SK-N-SH (cell line): ENCODE results near the gene RRM2. TPM values are rescaled to one million over a fixed set of nuclear protein-coding genes. Genes with fewer than 3 reads are reported as not detected.

ENCODE experiments used
- CTCF ChIA-PET: fragments of 300-600, 350-600 bp; formaldehyde crosslinking; extraction: SDS; loops from one replicate; lab custom pipeline; 2021; lab: Yijun Ruan, JAX
- POLR2A ChIA-PET: fragments of 350-600 bp; sonication (Branson Sonifier 250); formaldehyde crosslinking; extraction: SDS; loops from one replicate; lab custom pipeline; 2020; ENCODE audit warnings: antibody characterized with exemption, inconsistent platforms; lab: Yijun Ruan, JAX
- DNase-seq: peaks from one replicate; pipeline ENCODE4 v3.0.0; 2012
- H2AFZ ChIP-seq: fragments of 200-600 bp; sonication (generic); 2 replicates; pipeline ENCODE4 v1.8.1; 2016; ENCODE audit warnings: antibody characterized with exemption, mild to moderate bottlenecking, low read depth
- H3F3A ChIP-seq: fragments of 200-600 bp; sonication (generic); replicated peaks from 2 replicates; pipeline ENCODE3; 2016; ENCODE audit warnings: antibody characterized with exemption, mild to moderate bottlenecking; ENCODE audit not compliant: insufficient read depth
- H3K27ac ChIP-seq, 2 experiments: fragments of 200-500 bp in 1 of 2; fragments of 200-600 bp in 1 of 2; sonication (Bioruptor generic) in 1 of 2; sonication (generic), shearing (Covaris generic) in 1 of 2; 2 replicates each; pipeline versions ENCODE4 v1.5.1 to v1.6.1; 2014 to 2016; ENCODE audit warnings: low read depth in 2 of 2, inconsistent platforms in 1 of 2, low read length in 1 of 2, mild to moderate bottlenecking in 1 of 2, mixed read lengths in 1 of 2
- H3K27me3 ChIP-seq: fragments of 200-600 bp; sonication (generic), shearing (Covaris generic); 2 replicates; pipeline ENCODE4 v1.6.1; 2016; ENCODE audit warnings: mixed run types; ENCODE audit not compliant: insufficient read depth
- H3K36me3 ChIP-seq, 2 experiments: fragments of 200-500 bp in 1 of 2; fragments of 200-600 bp in 1 of 2; sonication (Bioruptor generic) in 1 of 2; sonication (generic) in 1 of 2; replicated peaks in 1 of 2; 2 replicates each; pipeline versions ENCODE3 to v1.5.1; 2014 to 2016; ENCODE audit warnings: low read length in 1 of 2, mild to moderate bottlenecking in 1 of 2; ENCODE audit not compliant: insufficient read depth in 2 of 2, control insufficient read depth in 1 of 2
- H3K4me1 ChIP-seq, 2 experiments: fragments of 200-500 bp in 1 of 2; fragments of 200-600 bp in 1 of 2; sonication (Bioruptor generic) in 1 of 2; sonication (generic), shearing (Covaris generic) in 1 of 2; 2 replicates each; pipeline versions ENCODE4 v1.5.1 to v1.6.1; 2014 to 2016; ENCODE audit warnings: low read depth in 1 of 2, low read length in 1 of 2, mixed run types in 1 of 2; ENCODE audit not compliant: insufficient read depth in 2 of 2, control insufficient read depth in 1 of 2
- H3K4me2 ChIP-seq: fragments of 200-600 bp; sonication (generic), shearing (Covaris generic); 2 replicates; pipeline ENCODE4 v1.6.1; 2017; ENCODE audit warnings: mixed run types
- H3K4me3 ChIP-seq, 2 experiments: fragments of 200-500 bp in 1 of 2; fragments of 200-600 bp in 1 of 2; sonication (Bioruptor generic) in 1 of 2; sonication (generic), shearing (Covaris generic) in 1 of 2; 2 replicates each; pipeline versions ENCODE4 v1.5.1 to v1.8.1; 2014 to 2016; ENCODE audit warnings: low read depth in 2 of 2, inconsistent platforms in 1 of 2, low read length in 1 of 2, mild to moderate bottlenecking in 1 of 2, mixed read lengths in 1 of 2, moderate library complexity in 1 of 2
- H3K79me2 ChIP-seq: fragments of 200-600 bp; sonication (generic); 2 replicates; pipeline ENCODE4 v1.8.1; 2017; ENCODE audit warnings: mild to moderate bottlenecking; ENCODE audit not compliant: insufficient read depth
- H3K9ac ChIP-seq: fragments of 200-600 bp; sonication (generic); 2 replicates; pipeline ENCODE4 v1.6.1; 2017; ENCODE audit warnings: mixed run types
- H3K9me2 ChIP-seq: fragments of 200-600 bp; sonication (generic); 2 replicates; pipeline ENCODE4 v1.6.1; 2017; ENCODE audit warnings: mixed run types
- H3K9me3 ChIP-seq: fragments of 200-600 bp; sonication (generic); 2 replicates; pipeline ENCODE4 v1.6.1; 2017; ENCODE audit warnings: mixed run types, mild to moderate bottlenecking, moderate library complexity
- H4K20me1 ChIP-seq: fragments of 200-600 bp; sonication (generic); 2 replicates; pipeline ENCODE4 v1.6.1; 2017; ENCODE audit warnings: mild to moderate bottlenecking, mixed run types; ENCODE audit not compliant: insufficient read depth
- CHD2 ChIP-seq: fragments of 150-350 bp; IDR thresholded peaks from 2 replicates; pipeline ENCODE4 v1.6.1; 2018; ENCODE audit warnings: low read length; ENCODE audit not compliant: partially characterized antibody
- CTCF ChIP-seq: fragments of 200-600 bp; sonication (generic); IDR thresholded peaks from 2 replicates; pipeline ENCODE4 v1.6.1; 2017; ENCODE audit warnings: antibody characterized with exemption, mild to moderate bottlenecking, moderate library complexity
- EP300 ChIP-seq, 2 experiments: IDR thresholded peaks; 2 replicates each; pipeline versions ENCODE4 v1.4.0 to v1.6.1; 2012; ENCODE audit warnings: borderline replicate concordance in 1 of 2, low read depth in 1 of 2, low read length in 1 of 2
- EZH2phosphoT487 ChIP-seq: fragments of 200-600 bp; sonication (generic); IDR thresholded peaks from 2 replicates; pipeline ENCODE4 v1.6.1; 2017; ENCODE audit warnings: low read depth, mixed run types, mild to moderate bottlenecking, antibody characterized with exemption, moderate library complexity, borderline replicate concordance
- FOXJ3 ChIP-seq: sonication (generic); formaldehyde crosslinking; IDR thresholded peaks from 2 replicates; pipeline ENCODE4 v1.5.1; 2020; ENCODE audit warnings: mild to moderate bottlenecking, missing genetic modification reagents
- FOXM1 ChIP-seq: IDR thresholded peaks from 2 replicates; pipeline ENCODE4 v1.4.0; 2012; ENCODE audit warnings: low read depth, mild to moderate bottlenecking
- GABPA ChIP-seq: IDR thresholded peaks from 2 replicates; pipeline ENCODE4 v1.4.0; 2012; ENCODE audit warnings: low read depth, mild to moderate bottlenecking
- MXI1 ChIP-seq: IDR thresholded peaks from 2 replicates; pipeline ENCODE4 v1.6.1; 2012; ENCODE audit warnings: mild to moderate bottlenecking, low read depth, low read length, improper control_type of control experiment
- NRF1 ChIP-seq: IDR thresholded peaks from 2 replicates; pipeline ENCODE4 v1.6.1; 2012; ENCODE audit warnings: low read depth, mild to moderate bottlenecking, low read length
- SMC3 ChIP-seq: IDR thresholded peaks from 2 replicates; pipeline ENCODE4 v1.6.1; 2012; ENCODE audit warnings: low read depth, low read length, improper control_type of control experiment
- TAF1 ChIP-seq: IDR thresholded peaks from 2 replicates; pipeline ENCODE4 v1.6.1; 2012; ENCODE audit warnings: low read depth, mild to moderate bottlenecking, low read length, moderate library complexity, borderline replicate concordance
- YY1 ChIP-seq: IDR thresholded peaks from 2 replicates; pipeline ENCODE4 v1.4.0; 2012; ENCODE audit warnings: low read depth, mild to moderate bottlenecking
- ZBTB33 ChIP-seq: IDR thresholded peaks from 2 replicates; pipeline ENCODE4 v1.4.0; 2012; ENCODE audit warnings: low read depth, borderline replicate concordance
- WGBS: methylation state at CpG from one replicate; pipeline ENCODE4 v1.1.6; 2017; ENCODE audit warnings: low lambda C conversion rate; 5-methylcytosine and 5-hydroxymethylcytosine counted together
- polyA plus RNA-seq, 3 experiments: library from polyadenylated mRNA; depleted of rRNA; stranded (reverse); fragments of >200 nt; gene quantifications; 2 replicates each; pipeline ENCODE4 v1.2.3, GENCODE V29; 2012
- TF ChIP-seq, protein P1 (sequence below): IDR thresholded peaks from 2 replicates; pipeline ENCODE4; 2012

Gene RRM2
- polyA plus RNA-seq, 1 of the 3 experiments (the other 2 are of a cell fraction) = 38.9 TPM

GRCh38 chr2:10165282-10165681, 42.7 kb downstream of the RRM2 start (continued):
- TF ChIP-seq TAF1 = no peak
- TF ChIP-seq FOXM1 = no peak
- no peak for TF ChIP-seq GABPA
- TF ChIP-seq CHD2 = no peak
- no peak for TF ChIP-seq FOXJ3 (CRISPR knock-in tag)

GRCh38 chr2:10165861-10166675, 43.5 kb downstream of the RRM2 start:
- H3K4me2 ChIP-seq = no peak overlapping the region
- POLR2A ChIA-PET = interaction anchor here (1.0 kb wide), 3 partner anchors 13 to 138 kb away, joined by 4 to 5 read pairs (median 4); no protein-coding TSS in a partner anchor
- no peak overlapping the region for H3K9ac ChIP-seq
- TF ChIP-seq, protein P1, sequence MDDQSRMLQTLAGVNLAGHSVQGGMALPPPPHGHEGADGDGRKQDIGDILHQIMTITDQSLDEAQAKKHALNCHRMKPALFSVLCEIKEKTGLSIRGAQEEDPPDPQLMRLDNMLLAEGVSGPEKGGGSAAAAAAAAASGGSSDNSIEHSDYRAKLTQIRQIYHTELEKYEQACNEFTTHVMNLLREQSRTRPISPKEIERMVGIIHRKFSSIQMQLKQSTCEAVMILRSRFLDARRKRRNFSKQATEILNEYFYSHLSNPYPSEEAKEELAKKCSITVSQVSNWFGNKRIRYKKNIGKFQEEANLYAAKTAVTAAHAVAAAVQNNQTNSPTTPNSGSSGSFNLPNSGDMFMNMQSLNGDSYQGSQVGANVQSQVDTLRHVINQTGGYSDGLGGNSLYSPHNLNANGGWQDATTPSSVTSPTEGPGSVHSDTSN = no peak
- TF ChIP-seq SMC3 (no peak), TAF1 (no peak), NRF1 (no peak)
- TF ChIP-seq, all 33 proteins: peak for 0
- CTCF ChIA-PET = interaction anchor here (0.7 to 4.4 kb wide), 13 partner anchors 10 to 269 kb away, joined by 3 to 43 read pairs (median 6); no protein-coding TSS in a partner anchor
- Histone ChIP-seq H2AFZ (no peak overlapping the region), H3F3A (no peaks in the 10 kb centered on the region), H3K4me1 (peaks cover 19 to 65% of the 10 kb centered on the region in 2 experiments; a peak in 3 of 4 replicates), H3K36me3 (no peaks in the 10 kb centered on the region), H3K4me3 (no peak overlapping the region), H3K79me2 (no peaks in the 10 kb centered on the region), H3K27ac (peak overlapping the region in 1 of 2 experiments; percentile 43; a peak in 2 of 4 replicates), H4K20me1 (no peaks in the 10 kb centered on the region), H3K9me3 (no peaks in the 10 kb centered on the region), H3K27me3 (no peaks in the 10 kb centered on the region), H3K9me2 (no peaks in the 10 kb centered on the region)
- 93% methylated on average over 22 of the region's 26 CpGs for WGBS
- peak; percentile 64 for DNase-seq

- WGBS = 95% methylated on average over 18 of the region's 18 CpGs
- Histone ChIP-seq H3K4me1 (peaks cover 19 to 73% of the 10 kb centered on the region in 2 experiments; a peak in 3 of 4 replicates), H3K9me2 (no peaks in the 10 kb centered on the region), H3K27ac (no peak overlapping the region), H3K9me3 (no peaks in the 10 kb centered on the region), H4K20me1 (no peaks in the 10 kb centered on the region), H3F3A (no peaks in the 10 kb centered on the region), H3K4me3 (no peak overlapping the region), H3K9ac (no peak overlapping the region), H3K4me2 (no peak overlapping the region), H3K36me3 (no peaks in the 10 kb centered on the region), H2AFZ (no peak overlapping the region), H3K79me2 (no peaks in the 10 kb centered on the region), H3K27me3 (no peaks in the 10 kb centered on the region)
- CTCF ChIA-PET = interaction anchor here (0.9 to 4.4 kb wide), 12 partner anchors 11 to 268 kb away, joined by 3 to 43 read pairs (median 6); no protein-coding TSS in a partner anchor
- POLR2A ChIA-PET = interaction anchor here (1.0 kb wide), 1 partner anchor 137 kb away, joined by 5 read pairs; no protein-coding TSS in a partner anchor
- DNase-seq = peak; percentile 26
- TF ChIP-seq EP300 (IDR thresholded peaks at IDR 0.05; ENCODE audit: borderline replicate concordance in 1 of 2, low read depth in 1 of 2, low read length in 1 of 2) (no peak), MXI1 (no peak), FOXM1 (no peak), EZH2phosphoT487 (no peak), ZBTB33 (no peak), YY1 (no peak), CTCF (no peak)
- TF ChIP-seq, protein P1 = no peak
Observed at GRCh38 chr2:10166676-10167292, 44.2 kb downstream of the RRM2 start.
